Ovary (tissue), 9 donors: ENCODE measurements around the gene KLF16. TPM values are rescaled to one million over a fixed set of nuclear protein-coding genes. Genes with fewer than 3 reads are reported as not detected.

ENCODE experiments used
- DNase-seq, 5 donors: peaks; one replicate each; pipeline ENCODE4 v3.0.0-alpha.2; 2019 to 2020
- H3K27ac ChIP-seq, 2 donors: fragments of 200-600 bp; one replicate each; pipeline versions ENCODE4 v1.5.1 to v1.8.0; 2019 to 2022
- H3K27me3 ChIP-seq: fragments of 200-600 bp; one replicate; pipeline ENCODE4 v1.8.0; 2022
- H3K36me3 ChIP-seq: fragments of 200-600 bp; sonication (generic); one replicate; pipeline ENCODE4 v1.5.1; 2019
- H3K4me1 ChIP-seq: one replicate; pipeline ENCODE4 v1.8.1; 2013; ENCODE audit warnings: mild to moderate bottlenecking, moderate library complexity; ENCODE audit not compliant: insufficient read depth
- H3K4me3 ChIP-seq: fragments of 200-600 bp; sonication (generic); one replicate; pipeline ENCODE4 v1.5.1; 2017
- H3K9me3 ChIP-seq, 2 donors: fragments of 200-600 bp in 1 of 2; sonication (generic) in 1 of 2; one replicate each; pipeline versions ENCODE4 v1.5.1 to v1.8.1; 2013 to 2019; ENCODE audit warnings: mild to moderate bottlenecking in 1 of 2, moderate library complexity in 1 of 2
- EP300 ChIP-seq: sonication (generic); formaldehyde crosslinking; IDR thresholded peaks from one replicate; pipeline ENCODE4 v1.6.1; 2017; ENCODE audit warnings: antibody characterized with exemption
- POLR2A ChIP-seq: fragments of 450-650 bp; IDR thresholded peaks from one replicate; pipeline ENCODE4 v1.6.1; 2017; ENCODE audit warnings: antibody characterized with exemption, mild to moderate bottlenecking, moderate library complexity
- WGBS, 3 donors: extraction: QIAGEN DNeasy Blood & Tissue Kit in 1 of 3; methylation state at CpG; one replicate each; pipeline versions ENCODE4 v1.1.5 to v1.1.7; 2013 to 2017; 5-methylcytosine and 5-hydroxymethylcytosine counted together
- intact Hi-C, 4 donors: fragments of 100-400 bp; cut with DNase I; formaldehyde crosslinking; loops; one replicate each; pipeline versions ENCODE4 v1.11.0 to v1.15.1; 2022 to 2023
- polyA plus RNA-seq, 2 donors: library from polyadenylated mRNA; stranded (reverse); fragments of 200-250 nt in 1 of 2; fragments of 350-450 nt in 1 of 2; fragmentation: Illumina TruSeq in 1 of 2; extraction: RNeasy Lipid Tissue Mini Kit (QIAGEN cat#74804) in 1 of 2; gene quantifications; one replicate each; pipeline ENCODE4 v1.2.3, GENCODE V29; 2013 to 2014
- total RNA-seq, 7 donors: library from RNA; depleted of rRNA in 2 of 7; stranded (reverse); fragments of >200 nt in 2 of 7; fragmentation: NEBNext Ultra II Directional in 3 of 7; extraction: Animal tissue kit (Norgen Biotek cat#: 25700) in 3 of 7; gene quantifications; one replicate each; pipeline versions ENCODE4 v1.1.0 to v1.2.4, GENCODE V29; 2016 to 2023
- TF ChIP-seq, protein P1 (sequence below), 3 donors: fragments of 450-650 bp in 2 of 3; fragments of 200-600 bp in 1 of 3; IDR thresholded peaks; one replicate each; pipeline versions ENCODE4 v1.5.1 to v1.8.0; 2016 to 2022; ENCODE audit warnings: antibody characterized with exemption in 3 of 3, mild to moderate bottlenecking in 1 of 3
- donor health status: DM: no; HTN: no; CAD: no; lungs with moderate emphysema.
- donor health status: DM: no; HTN: no; CAD: no.
- donor health status: Bipolar disorder and iron deficiency.
- donor health status: DM: yes; HTN: yes; CAD: no.
- donor health status: DM: no; HTN: no; CAD: no.
- donor health status: DM: yes; HTN: yes; CAD: no.

Gene KLF16
- total and polyA plus RNA-seq, 9 donors = 0.63 to 26.6 (median 14.4) TPM

DNA sequence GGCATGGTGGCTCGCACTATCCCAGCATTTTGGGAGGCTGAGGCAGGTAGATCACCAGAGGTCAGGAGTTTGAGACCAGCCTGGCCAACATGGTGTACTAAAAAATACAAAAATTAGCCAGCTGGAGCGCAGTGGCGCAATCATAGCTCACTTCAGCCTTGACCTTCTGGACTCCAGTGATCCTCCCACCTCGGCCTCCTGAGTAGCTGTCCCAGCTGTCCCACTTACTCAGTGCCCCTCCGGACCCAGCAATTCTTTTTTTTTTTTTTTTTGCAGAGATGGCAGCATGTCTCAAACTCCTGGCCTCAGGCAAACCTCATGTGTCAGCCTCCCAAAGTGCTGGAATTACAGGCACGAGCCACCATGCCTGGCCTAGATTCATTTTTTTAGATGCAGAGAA lies 39.5 kb upstream of the KLF16 start:
- Histone ChIP-seq H3K4me3 (no peak overlapping the region), H3K27me3 (no peaks in the 10 kb centered on the region), H3K9me3 (no peaks in the 10 kb centered on the region), H3K27ac (peak overlapping the region; percentile 50 to 51), H3K36me3 (no peaks in the 10 kb centered on the region), H3K4me1 (peaks cover 9% of the 10 kb centered on the region)
- peak in 2 of 5 donors; percentile 46 to 80 for DNase-seq
- WGBS, 3 donors = 14 to 27% (median 15%) methylated on average over 6 of the region's 6 CpGs
- intact Hi-C loops = no loop called here
- TF ChIP-seq EP300 (no peak), POLR2A (no peak)
- TF ChIP-seq, protein P1, sequence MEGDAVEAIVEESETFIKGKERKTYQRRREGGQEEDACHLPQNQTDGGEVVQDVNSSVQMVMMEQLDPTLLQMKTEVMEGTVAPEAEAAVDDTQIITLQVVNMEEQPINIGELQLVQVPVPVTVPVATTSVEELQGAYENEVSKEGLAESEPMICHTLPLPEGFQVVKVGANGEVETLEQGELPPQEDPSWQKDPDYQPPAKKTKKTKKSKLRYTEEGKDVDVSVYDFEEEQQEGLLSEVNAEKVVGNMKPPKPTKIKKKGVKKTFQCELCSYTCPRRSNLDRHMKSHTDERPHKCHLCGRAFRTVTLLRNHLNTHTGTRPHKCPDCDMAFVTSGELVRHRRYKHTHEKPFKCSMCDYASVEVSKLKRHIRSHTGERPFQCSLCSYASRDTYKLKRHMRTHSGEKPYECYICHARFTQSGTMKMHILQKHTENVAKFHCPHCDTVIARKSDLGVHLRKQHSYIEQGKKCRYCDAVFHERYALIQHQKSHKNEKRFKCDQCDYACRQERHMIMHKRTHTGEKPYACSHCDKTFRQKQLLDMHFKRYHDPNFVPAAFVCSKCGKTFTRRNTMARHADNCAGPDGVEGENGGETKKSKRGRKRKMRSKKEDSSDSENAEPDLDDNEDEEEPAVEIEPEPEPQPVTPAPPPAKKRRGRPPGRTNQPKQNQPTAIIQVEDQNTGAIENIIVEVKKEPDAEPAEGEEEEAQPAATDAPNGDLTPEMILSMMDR (IDR thresholded peaks at IDR 0.05) = no peak

DNA sequence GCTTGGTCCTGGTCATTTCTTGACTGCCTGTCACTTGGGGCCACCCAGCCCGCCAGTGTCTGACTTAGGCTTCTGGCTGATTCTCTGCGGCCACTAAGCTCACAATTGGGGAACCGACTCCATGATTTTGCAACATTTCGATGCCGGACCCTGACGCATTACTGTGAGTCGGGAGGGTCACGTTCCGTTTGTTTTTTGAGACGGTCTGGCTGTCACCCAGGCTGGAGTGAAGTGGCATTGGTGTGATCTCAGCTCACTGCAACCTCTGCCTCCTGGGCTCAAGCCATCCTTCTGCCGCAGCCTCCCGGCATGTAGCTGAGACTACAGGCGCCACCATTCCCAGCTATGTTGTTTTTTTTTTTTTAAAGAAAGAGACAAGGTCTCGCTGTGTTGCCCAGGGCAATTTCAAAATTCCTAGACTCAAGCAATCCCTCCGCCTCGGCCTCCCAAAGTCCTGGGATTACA lies 38.6 kb upstream of the KLF16 start:
- intact Hi-C loops = no loop called here
- TF ChIP-seq POLR2A = no peak
- no peak for TF ChIP-seq EP300
- TF ChIP-seq, protein P1 (IDR thresholded peaks at IDR 0.05) = no peak
- no peaks in the 10 kb centered on the region for H3K36me3 ChIP-seq
- no peaks in the 10 kb centered on the region for H3K27me3 ChIP-seq
- no peak overlapping the region for H3K27ac ChIP-seq
- no peak for DNase-seq
- no peak overlapping the region for H3K4me3 ChIP-seq
- WGBS, 3 donors = 90 to 94% (median 94%) methylated on average over 16 of the region's 16 CpGs
- peaks cover 9% of the 10 kb centered on the region for H3K4me1 ChIP-seq
- H3K9me3 ChIP-seq = no peaks in the 10 kb centered on the region

DNA sequence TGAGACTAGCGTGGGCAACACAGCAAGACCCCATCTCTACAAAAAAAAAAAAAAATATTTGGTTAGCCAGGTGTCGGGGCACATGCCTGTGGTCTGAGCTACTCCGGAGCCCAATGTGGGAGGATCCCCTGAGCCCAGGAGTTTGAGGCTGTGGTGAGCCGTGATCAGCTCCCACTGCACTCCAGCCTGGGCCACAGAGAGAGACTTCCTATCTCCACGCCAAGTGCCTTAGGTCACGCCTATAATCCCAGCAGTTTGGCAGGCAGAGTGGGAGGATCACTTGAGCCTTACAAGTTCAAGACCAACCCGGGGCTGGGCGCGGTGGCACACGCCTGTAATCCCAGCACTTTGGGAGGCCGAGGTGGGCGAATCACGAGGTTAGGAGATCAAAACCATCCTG lies 33.1 kb upstream of the KLF16 start:
- Histone ChIP-seq H3K4me1 (peaks cover 5% of the 10 kb centered on the region), H3K36me3 (no peaks in the 10 kb centered on the region), H3K27ac (no peak overlapping the region), H3K27me3 (no peaks in the 10 kb centered on the region), H3K4me3 (no peak overlapping the region), H3K9me3 (no peaks in the 10 kb centered on the region)
- DNase-seq = no peak
- intact Hi-C loops = no loop called here
- 76 to 88% (median 81%) methylated on average over 13 of the region's 13 CpGs for WGBS, 3 donors
- TF ChIP-seq, protein P1 (IDR thresholded peaks at IDR 0.05) = no peak
- TF ChIP-seq POLR2A (no peak), EP300 (no peak)

DNA sequence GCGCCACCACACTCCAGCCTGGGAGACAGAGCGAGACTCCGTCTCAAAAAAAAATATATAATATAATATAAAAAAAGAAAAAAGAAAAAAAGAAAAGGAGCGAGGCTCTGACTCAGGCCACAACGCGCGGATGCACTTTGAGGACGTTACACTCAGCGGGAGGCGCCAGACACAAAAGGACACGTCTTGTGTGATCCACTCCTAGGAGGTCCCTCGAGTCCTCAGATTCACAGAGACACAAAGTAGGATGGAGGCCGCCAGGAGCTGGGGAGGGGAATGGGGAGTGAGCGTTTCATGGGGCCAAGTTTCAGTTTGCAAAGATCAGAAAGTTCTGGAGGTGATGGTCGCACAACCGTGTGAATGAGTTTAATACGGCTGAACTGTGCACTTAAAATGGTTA lies 30.4 kb upstream of the KLF16 start:
- Histone ChIP-seq H3K36me3 (no peaks in the 10 kb centered on the region), H3K27ac (no peak overlapping the region), H3K9me3 (no peaks in the 10 kb centered on the region), H3K27me3 (no peaks in the 10 kb centered on the region), H3K4me1 (peaks cover 5% of the 10 kb centered on the region), H3K4me3 (no peak overlapping the region)
- no peak for DNase-seq
- intact Hi-C loops = no loop called here
- TF ChIP-seq, protein P1 (IDR thresholded peaks at IDR 0.05) = no peak
- TF ChIP-seq EP300 (no peak), POLR2A (no peak)
- 88 to 89% (median 89%) methylated on average over 17 of the region's 17 CpGs for WGBS, 3 donors
